Measurements from ENCODE around the gene EXOC3L4.
"Not testable (repeated sequence)": the region's sequence is repeated elsewhere in the genome, so short reads cannot be mapped to it uniquely, and the experiment has no call there.

EXOC3L4 gene

DNA sequence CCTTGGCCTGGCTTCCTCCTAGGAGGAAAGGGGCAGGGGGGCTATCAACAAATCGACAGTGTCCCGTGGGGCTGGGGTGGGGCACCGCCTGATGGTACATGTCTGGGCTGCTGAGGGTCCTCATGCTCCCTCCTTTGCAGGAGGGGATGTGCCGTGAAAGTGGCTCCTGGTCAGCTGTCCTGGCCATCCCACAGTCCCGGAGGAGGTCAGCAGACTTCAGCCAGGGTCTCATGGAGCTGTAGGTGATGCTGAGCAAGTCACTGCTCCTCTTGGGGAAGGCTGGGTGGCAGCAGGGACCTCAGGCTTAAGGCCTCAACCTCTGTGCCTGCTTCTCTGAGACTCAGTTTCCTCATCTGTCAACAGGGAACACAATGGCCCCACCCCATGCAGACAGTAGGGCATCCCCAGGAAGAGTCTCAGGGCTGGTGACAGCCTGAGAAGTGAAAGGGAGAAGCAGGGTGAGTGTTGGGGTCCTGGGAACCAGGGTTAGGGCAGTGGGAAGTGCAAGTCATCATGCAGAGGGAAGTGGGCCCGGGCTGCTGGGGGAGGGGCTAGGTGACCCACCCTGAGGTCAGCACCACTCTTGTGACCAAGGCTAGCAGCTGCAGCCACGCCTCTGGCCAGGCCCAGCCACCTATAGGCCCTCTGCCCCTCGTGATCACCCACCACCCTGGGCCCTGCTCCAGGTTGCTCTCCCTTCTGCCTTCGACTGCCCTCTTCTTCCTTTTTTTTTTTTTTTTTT is 24.3 kb downstream of the EXOC3L4 start:
- Mint-ChIP-seq H3K36me3 (no peaks in the 10 kb centered on the region), H3K4me1 (peaks cover 8% of the 10 kb centered on the region), H3K27ac (no peak overlapping the region), H3K4me3 (no peak overlapping the region), H3K9me3 (no peaks in the 10 kb centered on the region), H3K27me3 (peaks cover 10% of the 10 kb centered on the region)

DNA sequence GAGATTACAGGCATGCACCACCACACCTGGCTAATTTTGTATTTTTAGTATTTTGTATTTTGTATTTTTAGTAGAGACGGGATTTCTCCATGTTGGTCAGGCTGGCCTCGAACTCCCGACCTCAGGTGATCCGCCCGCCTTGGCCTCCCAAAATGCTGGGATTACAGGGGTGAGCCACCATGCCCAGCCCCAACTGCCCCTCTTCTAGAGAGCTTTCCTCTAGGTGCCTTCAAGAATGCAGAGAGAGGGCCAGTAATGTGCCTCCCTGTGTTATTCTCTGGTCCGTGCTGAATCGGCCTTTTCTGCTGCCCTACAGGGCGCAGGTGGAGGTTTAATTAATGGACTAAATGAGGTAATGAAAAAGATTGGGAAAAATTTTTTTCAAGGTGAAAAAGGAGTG is 25.0 kb downstream of the EXOC3L4 start:
- H3K36me3 Mint-ChIP-seq, H3K9me3 Mint-ChIP-seq, H3K4me1 Mint-ChIP-seq, H3K27ac Mint-ChIP-seq, H3K4me3 Mint-ChIP-seq: not testable (repeated sequence)
- peaks cover 14% of the 10 kb centered on the region for H3K27me3 Mint-ChIP-seq

- Mint-ChIP-seq H3K9me3 (no peaks in the 10 kb centered on the region), H3K36me3 (no peaks in the 10 kb centered on the region), H3K4me1 (no peaks in the 10 kb centered on the region), H3K27ac (no peak overlapping the region), H3K4me3 (no peak overlapping the region), H3K27me3 (peaks cover 14% of the 10 kb centered on the region)
These were observed 26.8 kb downstream of the EXOC3L4 start for GRCh38 chr14:103121121-103121845.

DNA sequence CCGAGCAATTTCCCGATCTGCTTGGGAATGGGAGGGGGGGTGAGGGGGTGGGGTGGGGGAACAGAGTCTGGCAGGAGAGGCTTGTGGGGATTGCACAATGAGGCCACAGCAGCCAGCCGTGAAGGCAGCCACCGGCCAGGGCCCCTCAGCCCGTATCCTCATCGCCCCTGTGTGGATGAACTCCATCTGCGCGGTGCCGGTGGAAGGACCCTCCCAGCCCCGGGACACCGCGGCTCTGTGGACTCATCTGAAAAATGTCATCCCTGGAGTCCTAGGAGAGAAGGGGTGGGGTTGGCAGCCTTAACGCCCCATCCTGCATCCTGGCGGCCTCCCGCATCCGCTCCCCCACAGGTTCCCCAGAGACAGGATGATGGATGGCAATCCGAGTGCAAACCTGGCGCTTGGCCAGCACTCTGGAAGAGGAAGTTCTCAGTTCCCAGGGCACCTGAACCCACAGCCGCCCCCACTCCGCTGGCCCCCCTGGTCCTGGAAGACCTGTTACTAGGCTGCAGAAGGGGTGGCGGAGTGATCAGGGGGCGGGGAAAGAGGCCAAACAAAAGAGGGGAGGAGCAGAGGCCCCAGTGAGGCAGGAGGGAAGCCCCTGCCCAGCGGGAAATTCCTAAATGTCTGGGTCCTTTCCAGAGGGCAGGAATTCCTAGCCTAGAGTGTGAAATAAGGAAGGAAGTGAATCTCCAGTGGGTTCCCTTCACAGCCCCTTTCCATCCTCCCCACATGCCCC is 27.5 kb downstream of the EXOC3L4 start:
- Mint-ChIP-seq H3K9me3 (no peaks in the 10 kb centered on the region), H3K27me3 (peaks cover 14% of the 10 kb centered on the region), H3K4me1 (no peaks in the 10 kb centered on the region), H3K27ac (no peak overlapping the region), H3K36me3 (no peaks in the 10 kb centered on the region), H3K4me3 (no peak overlapping the region)

GRCh38 chr14:103122585-103122946 is 28.0 kb downstream of the EXOC3L4 start:
- H3K27ac Mint-ChIP-seq, result no peak overlapping the region
- H3K4me1 Mint-ChIP-seq, result no peaks in the 10 kb centered on the region
- peaks cover 14% of the 10 kb centered on the region for H3K27me3 Mint-ChIP-seq
- no peaks in the 10 kb centered on the region for H3K9me3 Mint-ChIP-seq
- no peaks in the 10 kb centered on the region for H3K36me3 Mint-ChIP-seq
- H3K4me3 Mint-ChIP-seq, result no peak overlapping the region

DNA sequence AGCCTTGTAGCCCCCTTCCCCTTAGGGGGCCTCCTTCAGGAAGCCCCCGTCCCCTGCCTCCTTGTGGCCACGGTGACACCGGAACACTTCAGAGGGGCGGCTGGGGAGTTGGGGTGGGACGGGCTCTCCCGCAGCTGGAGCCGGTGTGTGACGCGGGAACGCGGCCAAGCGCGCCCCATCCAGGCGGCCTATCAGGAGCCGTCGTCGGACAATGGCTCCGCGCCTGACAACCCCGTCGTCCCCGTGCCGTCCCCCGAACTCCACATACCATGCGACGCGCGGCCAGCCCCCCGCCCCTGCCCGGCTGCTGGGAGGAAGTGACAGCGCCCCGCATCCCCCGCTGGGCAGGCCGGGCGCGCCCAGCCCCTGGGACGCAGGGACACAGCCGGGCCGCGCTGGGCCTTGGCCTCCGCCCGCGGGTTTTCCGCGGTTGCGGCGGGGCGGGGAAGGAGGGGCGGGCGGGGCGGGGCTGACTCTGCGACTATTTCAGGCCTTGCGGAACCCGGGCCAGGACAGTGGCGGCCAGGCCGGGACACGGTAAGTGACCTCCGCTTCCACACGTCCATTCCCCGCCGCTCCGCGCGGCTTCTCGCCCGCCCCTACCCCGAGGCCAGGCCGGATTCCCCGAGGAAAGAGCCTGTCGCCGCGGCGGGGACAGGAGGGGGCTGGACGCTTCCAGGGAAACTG is 28.6 kb downstream of the EXOC3L4 start, which contains the start of gene TNFAIP2:
TNFAIP2 (plus strand) TSS at position 515 of the 687 bp plus-strand sequence. CDS start 2,997 bp downstream, outside the sequence.
- peaks cover 14% of the 10 kb centered on the region for H3K27me3 Mint-ChIP-seq
- no peaks in the 10 kb centered on the region for H3K36me3 Mint-ChIP-seq
- H3K9me3 Mint-ChIP-seq, result no peaks in the 10 kb centered on the region
- H3K27ac Mint-ChIP-seq, result no peak within 1 kb of the TSS
- H3K4me1 Mint-ChIP-seq, result no peaks in the 10 kb centered on the region
- H3K4me3 Mint-ChIP-seq, result no peak within 1 kb of the TSS

- Mint-ChIP-seq H3K27ac (no peak overlapping the region), H3K27me3 (peaks cover 14% of the 10 kb centered on the region), H3K4me1 (no peaks in the 10 kb centered on the region), H3K9me3 (no peaks in the 10 kb centered on the region), H3K36me3 (no peaks in the 10 kb centered on the region), H3K4me3 (no peak overlapping the region)
These were observed 29.3 kb downstream of the EXOC3L4 start for GRCh38 chr14:103123634-103124500.

DNA sequence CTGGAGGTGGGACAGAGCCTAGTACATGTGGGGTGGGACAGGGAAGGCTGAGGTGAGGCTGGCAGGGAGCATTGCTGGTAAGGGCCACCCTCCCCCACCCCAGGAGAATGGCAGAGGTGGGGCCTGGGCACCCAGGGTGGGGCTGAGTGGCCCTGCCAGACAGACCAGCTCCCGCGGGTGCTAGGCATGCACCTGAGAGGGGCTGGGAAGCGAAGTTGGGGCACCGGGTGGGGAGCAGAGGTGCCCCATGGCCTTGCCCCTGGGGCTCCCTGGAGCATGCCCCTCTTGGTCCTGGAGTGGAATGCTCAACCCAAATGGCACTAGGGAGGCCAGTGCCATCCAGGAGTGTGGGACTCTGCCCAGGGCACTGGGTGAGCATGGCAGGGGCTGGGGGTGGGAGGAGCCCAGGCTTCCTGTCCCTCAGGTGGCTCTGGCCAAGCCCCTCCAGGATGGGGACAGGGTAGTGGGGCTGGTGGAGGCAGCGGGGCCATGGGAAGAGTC is 30.0 kb downstream of the EXOC3L4 start:
- no peaks in the 10 kb centered on the region for H3K36me3 Mint-ChIP-seq
- H3K4me1 Mint-ChIP-seq, result no peaks in the 10 kb centered on the region

DNA sequence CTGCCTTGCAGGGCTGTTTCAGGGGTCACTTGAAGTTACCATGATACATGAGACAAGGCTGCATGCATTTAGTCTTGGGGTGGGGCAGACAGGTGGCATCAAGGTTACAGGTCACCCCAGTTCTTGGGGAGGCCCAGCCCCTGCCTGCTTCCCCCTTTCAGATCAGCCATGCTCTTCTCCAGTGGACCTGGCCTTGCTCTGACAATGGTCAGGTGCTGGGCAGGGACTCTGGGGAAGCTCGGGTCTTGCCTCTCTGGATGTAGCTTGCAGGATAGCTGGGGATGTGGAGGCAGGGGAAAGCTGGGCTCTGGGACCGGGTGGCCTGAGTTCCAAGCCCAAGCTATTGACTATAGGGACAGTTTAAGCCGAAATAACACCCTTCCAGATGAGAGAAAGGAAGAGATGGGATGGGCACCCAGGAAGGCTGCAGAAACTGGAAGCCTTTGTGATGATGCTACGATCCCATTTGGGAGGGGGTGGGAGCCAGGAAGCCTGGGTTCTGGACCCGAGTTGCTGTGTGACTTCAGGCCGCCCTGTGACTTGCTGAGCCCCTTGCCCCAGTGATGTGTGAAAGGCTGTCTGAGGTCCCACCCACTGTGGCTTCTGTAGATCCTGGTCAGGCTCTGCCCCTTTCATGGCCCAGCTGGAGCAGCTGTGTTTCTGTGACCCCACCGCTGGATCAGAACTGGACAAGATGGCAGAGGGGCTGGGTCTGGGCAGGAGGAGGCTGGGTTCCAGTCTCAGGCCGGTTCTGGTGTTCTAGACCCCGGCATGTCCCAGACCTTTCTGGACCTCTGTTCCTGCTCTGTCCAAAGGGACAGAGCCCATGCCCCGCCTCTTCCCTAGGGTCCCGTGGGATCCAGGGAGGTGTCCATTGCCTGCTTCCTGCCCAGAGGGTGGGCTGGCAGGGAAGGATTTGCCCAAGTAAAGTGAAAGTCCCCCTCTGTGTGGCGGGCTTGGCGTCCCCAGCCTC is 30.9 kb downstream of the EXOC3L4 start:
- Mint-ChIP-seq H3K27ac (no peak overlapping the region), H3K4me1 (no peaks in the 10 kb centered on the region), H3K27me3 (peaks cover 11% of the 10 kb centered on the region), H3K4me3 (no peak overlapping the region), H3K36me3 (no peaks in the 10 kb centered on the region), H3K9me3 (no peaks in the 10 kb centered on the region)

More for the DNA sequence above, 30.0 kb downstream of the EXOC3L4 start:
- Mint-ChIP-seq H3K27me3 (peaks cover 14% of the 10 kb centered on the region), H3K4me3 (no peak overlapping the region), H3K9me3 (no peaks in the 10 kb centered on the region), H3K27ac (no peak overlapping the region)

DNA sequence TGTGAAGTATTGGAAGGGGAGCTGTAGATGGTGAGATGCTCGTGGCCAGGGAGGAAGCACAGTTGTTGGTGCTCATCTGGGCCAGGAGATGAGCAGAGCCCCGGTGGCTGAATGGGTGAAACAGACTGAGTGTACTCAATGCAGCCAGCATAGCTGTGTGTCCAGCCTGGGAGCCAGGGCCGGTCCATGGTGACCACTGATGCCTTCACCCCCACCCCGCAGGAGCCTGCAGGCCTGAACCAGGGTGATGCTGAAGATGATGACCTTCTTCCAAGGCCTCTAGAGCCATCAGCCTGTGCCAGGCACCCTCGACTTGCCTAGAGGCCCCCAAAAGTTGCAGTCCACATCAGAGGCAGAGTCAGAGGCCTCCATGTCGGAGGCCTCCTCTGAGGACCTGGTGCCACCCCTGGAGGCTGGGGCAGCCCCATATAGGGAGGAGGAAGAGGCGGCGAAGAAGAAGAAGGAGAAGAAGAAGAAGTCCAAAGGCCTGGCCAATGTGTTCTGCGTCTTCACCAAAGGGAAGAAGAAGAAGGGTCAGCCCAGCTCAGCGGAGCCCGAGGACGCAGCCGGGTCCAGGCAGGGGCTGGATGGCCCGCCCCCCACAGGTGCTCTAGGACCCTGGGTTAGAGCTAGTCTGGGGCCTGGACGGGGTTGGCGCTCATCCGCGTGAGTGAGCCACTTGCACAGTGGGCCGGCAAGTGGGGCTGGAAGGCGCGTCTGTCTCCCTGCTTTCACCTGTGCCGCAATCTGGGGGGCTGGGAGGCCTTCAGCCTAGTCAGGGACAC is 31.8 kb downstream of the EXOC3L4 start:
- no peak overlapping the region for H3K27ac Mint-ChIP-seq
- no peak overlapping the region for H3K4me3 Mint-ChIP-seq
- H3K27me3 Mint-ChIP-seq, result peaks cover 9% of the 10 kb centered on the region
- H3K9me3 Mint-ChIP-seq, result no peaks in the 10 kb centered on the region
- no peaks in the 10 kb centered on the region for H3K36me3 Mint-ChIP-seq
- no peaks in the 10 kb centered on the region for H3K4me1 Mint-ChIP-seq

- Mint-ChIP-seq H3K9me3 (no peaks in the 10 kb centered on the region), H3K27me3 (peaks cover 7% of the 10 kb centered on the region), H3K27ac (no peak overlapping the region), H3K36me3 (no peaks in the 10 kb centered on the region), H3K4me1 (no peaks in the 10 kb centered on the region), H3K4me3 (no peak overlapping the region)
These were observed 32.4 kb downstream of the EXOC3L4 start for GRCh38 chr14:103126873-103127304.

- Mint-ChIP-seq H3K27ac (no peak overlapping the region), H3K4me3 (no peak overlapping the region), H3K27me3 (peaks cover 4% of the 10 kb centered on the region), H3K4me1 (no peaks in the 10 kb centered on the region), H3K36me3 (no peaks in the 10 kb centered on the region), H3K9me3 (no peaks in the 10 kb centered on the region)
These were observed 32.8 kb downstream of the EXOC3L4 start for GRCh38 chr14:103127356-103127755.

Data from activated naive CD4-positive, alpha-beta T cell treated with anti-CD3 and anti-CD28 coated beads, Interleukin-2, amount 50 U/mL, for 24 hours (primary cell).